ENCODE measurements around the gene IVL.
A peak's percentile ranks its signal among the peaks of the same experiment; 100 is the strongest.

Gene IVL

GRCh38 chr1:152909206-152909605, 860 bp downstream of the IVL start:
- ATAC-seq (replicated peaks) (no peak), DNase-seq (no peak)
- Mint-ChIP-seq H3K36me3 (no peaks in the 10 kb centered on the region), H3K27ac (no peak overlapping the region), H3K9me3 (peaks cover 0 to 5% of the 10 kb centered on the region in 2 donors), H3K4me3 (no peak overlapping the region), H3K4me1 (peaks cover 5 to 8% of the 10 kb centered on the region in 2 donors), H3K27me3 (peaks cover 43 to 47% of the 10 kb centered on the region in 2 donors)

GRCh38 chr1:152912471-152912870, 4.1 kb downstream of the IVL start:
- H3K27ac Mint-ChIP-seq: no peak overlapping the region
- DNase-seq (no peak), ATAC-seq (replicated peaks) (no peak)
- H3K36me3 Mint-ChIP-seq: no peaks in the 10 kb centered on the region
- peaks cover 5 to 8% of the 10 kb centered on the region in 2 donors for H3K4me1 Mint-ChIP-seq
- H3K27me3 Mint-ChIP-seq: peaks cover 27 to 31% of the 10 kb centered on the region in 2 donors
- peaks cover 1 to 8% of the 10 kb centered on the region in 2 donors for H3K9me3 Mint-ChIP-seq
- no peak overlapping the region for H3K4me3 Mint-ChIP-seq

- H3K4me3 Mint-ChIP-seq: no peak overlapping the region
- H3K27ac Mint-ChIP-seq: no peak overlapping the region
- ATAC-seq (replicated peaks) (no peak), DNase-seq (no peak)
- H3K36me3 Mint-ChIP-seq: no peaks in the 10 kb centered on the region
- H3K4me1 Mint-ChIP-seq: peaks cover 2 to 5% of the 10 kb centered on the region in 2 donors
- H3K27me3 Mint-ChIP-seq: peaks cover 27 to 31% of the 10 kb centered on the region in 2 donors
- H3K9me3 Mint-ChIP-seq: peaks cover 1 to 8% of the 10 kb centered on the region in 2 donors
Observed at GRCh38 chr1:152912900-152913299, 4.6 kb downstream of the IVL start.

- no peak overlapping the region for H3K27ac Mint-ChIP-seq
- DNase-seq (no peak), ATAC-seq (replicated peaks) (no peak)
- H3K27me3 Mint-ChIP-seq: peaks cover 8 to 22% of the 10 kb centered on the region in 2 donors
- H3K36me3 Mint-ChIP-seq: no peaks in the 10 kb centered on the region
- peaks cover 3% of the 10 kb centered on the region in 2 donors for H3K9me3 Mint-ChIP-seq
- no peak overlapping the region for H3K4me3 Mint-ChIP-seq
- no peaks in the 10 kb centered on the region for H3K4me1 Mint-ChIP-seq
Observed at GRCh38 chr1:152917794-152918193, 9.4 kb downstream of the IVL start.

GRCh38 chr1:152919071-152919470, 10.7 kb downstream of the IVL start:
- no peak for ATAC-seq (replicated peaks)
- Mint-ChIP-seq H3K4me1 (no peaks in the 10 kb centered on the region), H3K4me3 (no peak overlapping the region), H3K36me3 (no peaks in the 10 kb centered on the region), H3K27me3 (peaks cover 5 to 22% of the 10 kb centered on the region in 2 donors), H3K27ac (no peak overlapping the region), H3K9me3 (peaks cover 3% of the 10 kb centered on the region in 2 donors)
- no peak for DNase-seq

GRCh38 chr1:152924191-152924590, 15.8 kb downstream of the IVL start:
- H3K27me3 Mint-ChIP-seq: peaks cover 14 to 18% of the 10 kb centered on the region in 2 donors

GRCh38 chr1:152926091-152926490, 17.7 kb downstream of the IVL start:
- H3K9me3 Mint-ChIP-seq: peaks cover 0 to 3% of the 10 kb centered on the region in 2 donors
- H3K4me3 Mint-ChIP-seq: no peak overlapping the region
- peaks cover 14 to 18% of the 10 kb centered on the region in 2 donors for H3K27me3 Mint-ChIP-seq
- H3K27ac Mint-ChIP-seq: no peak overlapping the region
- H3K4me1 Mint-ChIP-seq: no peaks in the 10 kb centered on the region
- ATAC-seq (replicated peaks) (peak in 1 of 2 donors; percentile 62), DNase-seq (no peak)
- no peaks in the 10 kb centered on the region for H3K36me3 Mint-ChIP-seq

More at GRCh38 chr1:152924191-152924590, 15.8 kb downstream of the IVL start:
- Mint-ChIP-seq H3K4me1 (no peaks in the 10 kb centered on the region), H3K36me3 (no peaks in the 10 kb centered on the region), H3K4me3 (no peak overlapping the region), H3K9me3 (peaks cover 0 to 3% of the 10 kb centered on the region in 2 donors), H3K27ac (no peak overlapping the region)
- DNase-seq: no peak
- peak in 1 of 2 donors; percentile 29 for ATAC-seq (replicated peaks)

- Mint-ChIP-seq H3K36me3 (no peaks in the 10 kb centered on the region), H3K4me1 (no peaks in the 10 kb centered on the region), H3K27me3 (peaks cover 8 to 14% of the 10 kb centered on the region in 2 donors), H3K27ac (no peak overlapping the region), H3K9me3 (peaks cover 0 to 2% of the 10 kb centered on the region in 2 donors), H3K4me3 (no peak overlapping the region)
- ATAC-seq (replicated peaks): no peak
- DNase-seq: no peak
Observed at GRCh38 chr1:152928671-152929070, 20.3 kb downstream of the IVL start.

- H3K9me3 Mint-ChIP-seq: peaks cover 0 to 2% of the 10 kb centered on the region in 2 donors
- ATAC-seq (replicated peaks) (no peak), DNase-seq (no peak)
- no peaks in the 10 kb centered on the region for H3K36me3 Mint-ChIP-seq
- no peak overlapping the region for H3K4me3 Mint-ChIP-seq
- no peaks in the 10 kb centered on the region for H3K4me1 Mint-ChIP-seq
- peaks cover 10 to 19% of the 10 kb centered on the region in 2 donors for H3K27me3 Mint-ChIP-seq
- no peak overlapping the region for H3K27ac Mint-ChIP-seq
Observed at GRCh38 chr1:152932170-152932811, 23.9 kb downstream of the IVL start.

GRCh38 chr1:152933196-152933595, 24.9 kb downstream of the IVL start:
- Mint-ChIP-seq H3K36me3 (no peaks in the 10 kb centered on the region), H3K4me3 (no peak overlapping the region), H3K9me3 (peaks cover 0 to 2% of the 10 kb centered on the region in 2 donors), H3K4me1 (no peaks in the 10 kb centered on the region), H3K27ac (no peak overlapping the region), H3K27me3 (peaks cover 10 to 19% of the 10 kb centered on the region in 2 donors)
- ATAC-seq (replicated peaks): no peak
- DNase-seq: no peak

- no peak for DNase-seq
- no peaks in the 10 kb centered on the region for H3K36me3 Mint-ChIP-seq
- no peak overlapping the region for H3K4me3 Mint-ChIP-seq
- no peaks in the 10 kb centered on the region for H3K9me3 Mint-ChIP-seq
- ATAC-seq (replicated peaks): no peak
- peaks cover 11 to 19% of the 10 kb centered on the region in 2 donors for H3K27me3 Mint-ChIP-seq
- H3K4me1 Mint-ChIP-seq: no peaks in the 10 kb centered on the region
- no peak overlapping the region for H3K27ac Mint-ChIP-seq
Observed at GRCh38 chr1:152940614-152941013, 32.3 kb downstream of the IVL start.

- Mint-ChIP-seq H3K9me3 (no peaks in the 10 kb centered on the region), H3K27me3 (peaks cover 11 to 15% of the 10 kb centered on the region in 2 donors), H3K4me3 (no peak overlapping the region), H3K36me3 (no peaks in the 10 kb centered on the region), H3K27ac (no peak overlapping the region), H3K4me1 (no peaks in the 10 kb centered on the region)
- DNase-seq (no peak), ATAC-seq (replicated peaks) (no peak)
Observed at GRCh38 chr1:152941037-152941711, 32.8 kb downstream of the IVL start.

GRCh38 chr1:152942161-152942560, 33.8 kb downstream of the IVL start:
- no peaks in the 10 kb centered on the region for H3K36me3 Mint-ChIP-seq
- no peaks in the 10 kb centered on the region for H3K4me1 Mint-ChIP-seq
- no peak for DNase-seq
- no peak overlapping the region for H3K4me3 Mint-ChIP-seq
- no peak for ATAC-seq (replicated peaks)
- no peak overlapping the region for H3K27ac Mint-ChIP-seq
- H3K27me3 Mint-ChIP-seq: peaks cover 18 to 19% of the 10 kb centered on the region in 2 donors
- H3K9me3 Mint-ChIP-seq: no peaks in the 10 kb centered on the region

GRCh38 chr1:152946248-152946647, 37.9 kb downstream of the IVL start:
- DNase-seq: no peak
- H3K27ac Mint-ChIP-seq: no peak overlapping the region
- ATAC-seq (replicated peaks): no peak
- no peaks in the 10 kb centered on the region for H3K36me3 Mint-ChIP-seq
- peaks cover 17 to 23% of the 10 kb centered on the region in 2 donors for H3K27me3 Mint-ChIP-seq
- no peak overlapping the region for H3K4me3 Mint-ChIP-seq
- no peaks in the 10 kb centered on the region for H3K9me3 Mint-ChIP-seq
- H3K4me1 Mint-ChIP-seq: no peaks in the 10 kb centered on the region

- no peaks in the 10 kb centered on the region for H3K9me3 Mint-ChIP-seq
- H3K4me3 Mint-ChIP-seq: no peak within 1 kb of the TSS
- peaks cover 15 to 28% of the 10 kb centered on the region in 2 donors for H3K27me3 Mint-ChIP-seq
- ATAC-seq (replicated peaks) (no peak), DNase-seq (no peak)
- no peaks in the 10 kb centered on the region for H3K36me3 Mint-ChIP-seq
- H3K27ac Mint-ChIP-seq: no peak within 1 kb of the TSS
- no peaks in the 10 kb centered on the region for H3K4me1 Mint-ChIP-seq
Observed at GRCh38 chr1:152946651-152947256, 38.4 kb downstream of the IVL start, which contains the start of gene SPRR5. TSS of gene SPRR5 (plus strand) at chr1:152947206. CDS start at chr1:152948555, 1,349 bp downstream.

Measured in stimulated activated naive B cell treated with anti-CD40 and anti-IgM and Interleukin-4, amounts not matched to agents 10 μg/mL and 1 μg/mL and 100 μg/mL, for 72 hours (primary cell).